IMR-90 (cell line): ENCODE results near the gene PCSK2.

Source experiments
- CTCF ChIP-seq: conservative IDR thresholded peaks from 2 replicates; pipeline ENCODE4 v1.5.1; 2012; ENCODE audit warnings: mild to moderate bottlenecking, low read depth, low read length, improper control_type of control experiment
- MAZ ChIP-seq: IDR thresholded peaks from 2 replicates; pipeline ENCODE4 v1.6.1; 2012; ENCODE audit warnings: low read depth, mild to moderate bottlenecking, low read length, improper control_type of control experiment, moderate library complexity, borderline replicate concordance
- RAD21 ChIP-seq: IDR thresholded peaks from 2 replicates; pipeline ENCODE4 v1.6.1; 2012; ENCODE audit warnings: low read length, improper control_type of control experiment

GRCh38 chr20:17225851-17226409 is 910 bp upstream of the PCSK2 start:
- TF ChIP-seq RAD21 (no peak), MAZ (no peak), CTCF (no peak)
